GM10847 (cell line): Measurements from ENCODE around the gene DCAF4L1.

ENCODE experiments used
- POLR2A ChIP-seq: IDR thresholded peaks from 2 replicates; pipeline ENCODE4 v1.6.1; 2011; ENCODE audit not compliant: insufficient read length; ENCODE audit errors: extremely low read depth

Gene DCAF4L1

DNA sequence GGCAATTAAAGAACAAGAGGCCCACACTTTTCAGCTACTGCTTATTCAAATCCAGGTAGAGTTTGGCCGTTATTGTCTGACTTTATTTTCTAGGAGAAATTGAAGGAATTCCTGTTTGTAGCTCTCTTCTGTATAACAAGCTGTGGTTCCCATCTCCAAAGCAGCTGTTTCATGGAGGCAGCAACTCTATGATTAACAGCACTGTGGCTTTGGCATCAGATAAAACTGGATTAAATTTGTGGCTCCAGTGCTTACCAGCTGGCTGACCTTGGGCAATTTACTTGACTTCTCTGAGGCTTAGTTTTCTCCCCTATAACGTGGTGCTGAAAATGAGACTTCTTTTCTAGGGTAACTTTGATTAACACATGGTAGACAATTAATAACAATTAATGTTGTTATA is 36.9 kb downstream of the DCAF4L1 start:
- no peak for TF ChIP-seq POLR2A
